Epithelial cell of prostate (primary cell): ENCODE measurements around the gene TMEM154.

ENCODE experiments used
- DNase-seq: peaks from one replicate; pipeline ENCODE4 v3.0.0-alpha.2; 2011; ENCODE audit warnings: low read depth, low spot score
- H3K27ac ChIP-seq: fragments of 450-650 bp; 2 replicates; pipeline ENCODE4 v1.5.1; 2017; ENCODE audit warnings: mild to moderate bottlenecking

TMEM154 gene

DNA sequence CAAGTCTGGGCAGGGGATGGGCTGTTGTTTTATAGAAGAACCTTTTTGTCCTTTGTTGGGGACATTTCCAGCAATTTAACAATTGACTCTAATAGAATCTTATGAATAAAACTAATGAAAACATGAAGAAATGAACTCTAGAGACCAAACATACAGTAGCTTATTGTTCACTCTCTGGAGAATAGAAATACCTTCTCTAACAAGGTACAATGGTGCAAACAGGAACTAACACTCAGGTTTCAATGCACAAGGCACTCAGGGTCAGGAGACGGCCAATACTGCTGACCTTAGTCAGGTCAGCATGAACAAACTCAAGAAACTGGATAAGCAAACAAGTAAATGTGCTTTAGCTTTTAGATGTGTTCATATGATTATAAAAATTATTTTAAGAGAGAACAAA, 104.3 kb downstream of the TMEM154 start:
- DNase-seq: no peak
- no peak overlapping the region for H3K27ac ChIP-seq

DNA sequence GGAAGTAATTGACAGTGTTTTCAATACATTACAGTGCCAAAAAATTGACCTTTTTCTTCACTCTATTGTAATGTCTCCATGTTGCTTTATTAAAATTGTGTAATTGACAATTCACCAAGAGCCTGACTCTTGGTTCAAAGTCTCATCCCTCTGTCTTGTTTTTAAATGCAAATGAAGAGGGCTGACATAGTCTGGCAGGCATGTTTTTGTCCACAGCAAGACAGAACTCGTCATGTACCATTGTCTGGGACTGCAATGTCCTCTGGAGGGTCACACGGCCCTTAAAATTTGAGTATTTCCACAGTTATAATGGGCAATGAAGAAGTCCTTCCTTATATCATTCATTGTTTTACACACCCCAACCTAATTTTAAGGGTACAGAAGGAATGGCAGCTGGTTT, 105.9 kb downstream of the TMEM154 start:
- no peak for DNase-seq

DNA sequence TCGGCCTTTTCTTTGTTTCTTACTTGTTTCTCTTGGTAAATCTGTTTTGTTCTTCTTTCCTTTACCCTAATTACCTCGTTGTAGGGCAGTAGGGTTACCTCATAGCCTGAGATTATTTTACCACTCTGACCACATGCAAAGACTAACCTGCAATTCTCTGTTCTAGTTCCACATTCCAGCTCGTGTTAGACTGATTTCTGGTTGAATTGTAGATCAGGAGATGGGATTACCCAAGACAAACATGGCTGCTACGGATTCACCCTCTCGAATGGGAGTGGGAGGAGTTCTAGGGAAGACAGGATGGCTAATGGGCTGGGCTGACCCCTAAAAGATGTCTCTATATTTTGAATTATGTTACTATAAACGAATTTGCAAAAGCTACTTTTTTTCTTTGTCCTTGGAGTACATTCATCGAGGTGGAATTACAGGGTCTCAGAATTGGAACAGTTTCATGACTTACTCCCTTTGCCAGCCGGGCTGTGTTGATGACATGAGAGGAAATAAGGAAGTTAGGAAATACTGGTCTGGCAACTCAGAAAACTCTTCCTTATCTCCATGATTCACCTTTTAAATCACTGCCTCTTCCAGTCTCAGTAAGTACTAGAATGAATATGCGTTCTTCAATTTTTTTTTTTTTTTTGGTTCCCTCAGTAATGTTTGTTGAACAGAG, 107.2 kb downstream of the TMEM154 start:
- peak; percentile 61 for DNase-seq
- H3K27ac ChIP-seq: peak overlapping the region; percentile 83

More for the DNA sequence above, 105.9 kb downstream of the TMEM154 start:
- peak overlapping the region; percentile 83 for H3K27ac ChIP-seq

DNA sequence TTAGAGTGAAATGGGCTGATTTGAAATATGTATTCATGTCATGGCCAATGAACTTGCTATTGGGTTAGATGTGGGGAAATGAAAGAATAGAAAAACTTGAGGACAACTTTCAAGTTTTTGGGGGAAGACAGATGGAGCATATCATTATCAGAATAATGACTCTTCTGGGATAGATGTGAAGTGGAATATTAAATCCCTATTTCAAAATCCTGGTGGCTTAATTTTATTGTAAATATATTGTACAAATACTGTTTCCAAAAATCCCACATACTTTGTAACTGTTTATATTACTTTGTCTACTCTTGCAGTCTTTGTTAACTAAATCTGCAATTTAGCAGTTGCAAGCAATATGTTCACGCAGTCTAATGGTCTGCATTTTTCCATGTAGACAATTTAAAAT, 108.0 kb downstream of the TMEM154 start:
- H3K27ac ChIP-seq: peak overlapping the region; percentile 83
- no peak for DNase-seq

- peak overlapping the region; percentile 83 for H3K27ac ChIP-seq
- no peak for DNase-seq
Observed at GRCh38 chr4:152571296-152571695, 108.5 kb downstream of the TMEM154 start.
